Right lobe of liver (tissue), 4 donors: ENCODE measurements around the gene LYZL6.

Source experiments
- CTCF ChIP-seq, 4 donors: fragments of 200-600 bp in 3 of 4; fragments of 450-650 bp in 1 of 4; IDR thresholded peaks; one replicate each; pipeline versions ENCODE4 v1.5.1 to v1.8.0; 2016 to 2022; ENCODE audit warnings: antibody characterized with exemption in 4 of 4, mild to moderate bottlenecking in 2 of 4
- POLR2A ChIP-seq: fragments of 450-650 bp; IDR thresholded peaks from one replicate; pipeline ENCODE4 v1.6.1; 2017; ENCODE audit warnings: antibody characterized with exemption, mild to moderate bottlenecking
- donor health status: DM: no; HTN: no; CAD: no.
- donor health status: DM: no; HTN: no; CAD: no.
- donor health status: DM: no; HTN: yes; CAD: no.

- no peak for TF ChIP-seq CTCF (IDR thresholded peaks at IDR 0.05)
- no peak for TF ChIP-seq POLR2A
Observed at GRCh38 chr17:35903451-35903850, 40.1 kb downstream of the LYZL6 start.
